Activated CD8-positive, alpha-beta memory T cell treated with anti-CD3 and anti-CD28 coated beads, Interleukin-2, amount 50 U/mL, for 24 hours (primary cell): ENCODE measurements around the gene DCXR.

ENCODE experiments used
- DNase-seq: peaks from one replicate; pipeline ENCODE4 v3.0.0-alpha.2; 2020; ENCODE audit errors: extremely low read depth

Gene DCXR

DNA sequence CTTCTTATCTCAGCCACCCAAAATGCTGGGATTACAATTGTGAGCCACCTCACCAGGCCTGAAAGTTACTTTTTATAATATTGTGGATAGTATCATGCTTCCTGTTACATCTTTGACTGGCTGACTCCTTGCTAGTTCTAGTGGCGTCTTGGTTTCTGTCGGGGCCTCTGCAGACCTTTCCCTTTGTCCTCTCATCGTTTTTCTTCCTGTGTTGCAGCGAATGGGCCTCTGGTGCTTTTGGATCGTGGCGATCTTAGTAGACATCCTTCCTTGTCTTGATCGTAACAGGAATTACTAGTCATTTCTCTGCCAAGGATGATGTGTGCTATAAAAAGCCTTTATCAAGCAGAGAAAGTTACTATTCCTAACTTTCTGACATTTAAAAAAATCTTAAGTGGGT is 39.3 kb downstream of the DCXR start:
- no peak for DNase-seq

GRCh38 chr17:81996757-81997441 is 40.6 kb downstream of the DCXR start:
- DNase-seq = no peak

DNA sequence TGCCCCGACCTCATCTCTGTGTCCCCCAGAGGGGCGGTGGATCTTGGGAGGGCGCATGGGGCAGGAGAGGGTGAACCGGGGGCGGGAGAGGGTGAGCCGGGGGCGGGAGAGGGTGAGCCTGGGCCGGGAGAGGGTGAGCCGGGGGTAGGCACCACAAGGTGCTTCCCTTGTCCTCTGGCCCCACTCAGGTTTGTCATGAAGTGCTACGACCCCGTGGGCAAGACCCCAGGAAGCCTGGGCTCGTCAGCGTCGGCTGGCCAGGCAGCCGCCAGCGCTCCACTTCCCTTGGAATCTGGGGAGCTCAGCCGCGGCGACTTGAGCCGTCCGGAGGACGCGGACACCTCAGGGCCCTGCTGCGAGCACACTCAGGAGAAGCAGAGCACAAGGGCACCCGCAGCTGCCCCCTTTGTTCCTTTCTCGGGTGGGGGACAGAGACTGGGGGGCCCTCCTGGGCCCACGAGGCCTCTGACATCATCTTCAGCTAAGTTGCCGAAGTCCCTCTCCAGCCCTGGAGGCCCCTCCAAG is 41.2 kb downstream of the DCXR start:
- no peak for DNase-seq

DNA sequence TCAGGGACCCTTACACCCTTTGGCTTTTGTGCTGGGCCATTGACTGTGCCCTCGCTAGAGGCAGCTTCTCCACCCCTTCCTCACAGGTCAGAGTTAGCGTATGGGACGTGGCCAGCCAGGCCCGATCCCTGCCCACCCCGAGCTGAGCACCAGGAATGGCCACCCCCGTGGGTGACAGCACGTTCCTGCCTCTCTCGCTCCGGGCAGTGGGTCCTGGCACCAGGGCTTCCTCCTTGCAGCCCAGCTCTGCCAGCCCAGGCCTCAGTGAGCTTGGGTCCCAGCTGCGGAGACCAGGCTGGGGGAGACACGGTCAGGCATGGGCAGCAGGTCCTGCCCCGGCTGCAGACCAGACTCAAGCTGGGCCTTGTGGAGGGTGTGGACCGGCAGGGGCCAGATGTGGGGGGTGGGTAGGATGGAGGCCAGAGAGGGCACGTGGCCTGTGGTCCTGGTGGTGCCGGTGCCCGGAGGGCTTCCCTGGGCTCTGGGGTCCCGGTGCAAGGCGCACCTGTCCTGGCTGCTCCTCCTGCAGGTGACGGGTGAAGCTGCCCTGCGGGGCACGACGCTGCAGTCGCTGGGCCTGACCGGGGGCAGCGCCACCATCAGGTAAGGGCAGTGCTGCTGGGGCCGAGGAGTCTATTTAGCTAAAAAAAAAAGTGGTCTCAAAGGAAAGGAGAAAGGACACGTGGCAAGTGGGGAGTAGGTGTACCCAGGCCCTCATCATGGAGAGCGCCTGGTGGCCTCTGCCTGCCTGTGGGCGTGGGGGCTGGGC is 41.9 kb downstream of the DCXR start:
- no peak for DNase-seq

GRCh38 chr17:81994593-81995462 is 42.7 kb downstream of the DCXR start:
- no peak for DNase-seq

- no peak for DNase-seq
Observed at GRCh38 chr17:81993729-81994592, 43.5 kb downstream of the DCXR start.

DNA sequence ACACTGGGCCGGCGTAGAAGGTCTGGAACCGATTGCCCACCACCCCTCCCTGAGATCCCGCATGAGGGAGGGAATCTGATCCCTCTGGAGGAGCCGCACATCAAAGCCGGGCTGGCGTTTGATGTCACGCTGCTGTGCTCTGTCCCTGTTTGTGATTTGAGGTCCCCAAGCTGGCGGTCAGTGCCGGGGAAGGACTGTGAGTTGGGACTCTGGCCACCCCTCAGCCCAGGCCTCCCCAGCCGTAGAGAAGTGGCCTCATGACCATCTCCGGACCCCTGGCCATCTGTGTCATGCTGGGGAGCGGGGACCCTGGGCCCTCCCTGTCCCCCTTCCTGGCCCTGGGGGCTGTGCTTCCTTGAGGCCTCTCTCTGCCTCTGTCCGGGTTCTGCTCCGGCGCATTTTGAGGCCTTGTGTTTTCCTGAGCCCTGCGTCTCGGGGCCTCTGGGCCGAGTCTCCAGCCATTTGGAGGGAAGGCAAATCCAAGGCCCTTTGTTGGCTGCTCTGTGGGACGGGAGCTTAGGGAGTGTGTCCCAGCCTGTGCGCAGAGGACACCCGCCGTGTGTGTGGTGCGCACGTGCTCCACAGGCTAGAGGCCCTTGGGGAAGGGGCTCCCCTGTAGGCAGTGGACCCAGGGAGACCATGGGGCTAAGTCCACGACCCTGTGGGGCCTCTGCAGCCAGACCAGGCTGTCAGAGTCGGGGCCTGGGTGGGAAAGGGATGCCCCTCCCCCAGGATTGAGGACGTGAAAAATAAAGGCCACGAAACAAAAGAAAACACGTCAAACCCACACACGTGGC is 45.0 kb downstream of the DCXR start:
- no peak for DNase-seq

- no peak for DNase-seq
Observed at GRCh38 chr17:81991684-81992305, 45.7 kb downstream of the DCXR start.

DNA sequence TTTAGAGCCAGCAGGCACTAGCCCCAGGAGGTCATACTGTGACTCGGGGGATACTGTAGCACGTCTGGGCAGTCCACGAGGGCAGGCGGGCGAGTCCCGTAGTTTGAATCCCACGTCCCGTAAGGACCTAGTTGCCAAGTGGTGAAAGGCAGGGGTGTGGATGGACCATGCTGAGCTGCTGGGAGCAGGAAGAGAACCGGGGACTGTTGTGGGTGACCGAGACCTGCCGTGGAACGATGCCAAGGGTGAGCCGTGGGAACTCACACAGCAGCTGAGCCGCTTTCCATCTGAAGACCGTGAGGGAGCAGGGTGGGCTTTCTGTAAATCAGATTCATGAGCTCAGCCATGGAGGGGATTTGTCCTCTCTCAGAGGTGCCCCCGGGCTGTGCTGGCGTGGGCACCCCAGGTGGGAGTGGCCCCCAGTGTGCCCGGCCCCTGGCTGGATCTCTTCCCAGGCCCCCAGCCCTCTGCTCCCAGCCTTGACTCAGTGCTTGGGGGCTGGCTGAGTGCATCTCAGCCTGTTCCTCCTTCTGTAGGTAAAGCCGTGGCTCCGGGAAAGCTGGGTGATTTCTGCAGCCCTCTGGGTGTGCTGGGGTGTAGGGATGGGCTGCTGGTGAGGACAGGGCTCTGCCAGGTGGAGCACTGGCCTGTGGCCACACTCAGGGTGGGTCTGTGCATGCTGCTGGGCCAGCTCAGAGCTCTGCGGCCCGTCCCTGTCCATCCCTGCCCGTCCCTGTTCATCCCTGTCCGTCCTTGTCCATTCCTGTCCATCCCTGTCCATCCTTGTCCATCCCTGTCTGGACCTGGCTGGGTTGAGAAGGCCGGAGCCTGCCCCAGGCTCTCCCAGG is 46.4 kb downstream of the DCXR start:
- no peak for DNase-seq

DNA sequence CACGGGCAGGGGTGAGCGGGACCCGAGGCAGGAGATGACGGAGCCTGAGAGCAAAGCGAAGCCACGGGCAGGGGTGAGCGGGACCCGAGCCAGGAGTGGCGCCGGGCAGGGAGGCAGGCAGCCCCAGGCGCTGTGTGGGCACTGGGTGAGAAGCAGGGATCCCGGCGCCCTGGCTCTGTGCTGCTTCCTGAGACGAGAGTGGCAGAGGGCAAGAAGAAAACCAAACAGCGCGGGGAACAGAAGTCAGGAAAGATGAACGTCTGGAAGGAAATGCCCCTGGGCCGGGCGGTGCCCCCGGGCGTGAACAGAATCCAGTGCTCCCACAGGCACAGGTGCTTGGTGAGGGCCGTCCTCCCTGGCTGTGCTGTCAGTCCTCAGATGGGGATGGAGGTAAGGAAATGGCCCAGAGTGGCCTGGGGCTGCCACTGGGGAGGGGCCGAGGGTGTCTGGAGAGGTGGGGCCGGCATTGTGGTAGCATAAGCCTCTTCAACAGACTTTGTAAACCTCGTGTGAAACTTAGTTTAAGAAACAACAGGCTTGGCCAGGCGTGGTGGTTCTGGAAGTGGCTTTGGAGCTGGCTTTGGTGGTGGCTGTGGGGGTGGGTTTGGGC is 50.2 kb downstream of the DCXR start:
- DNase-seq = no peak

DNA sequence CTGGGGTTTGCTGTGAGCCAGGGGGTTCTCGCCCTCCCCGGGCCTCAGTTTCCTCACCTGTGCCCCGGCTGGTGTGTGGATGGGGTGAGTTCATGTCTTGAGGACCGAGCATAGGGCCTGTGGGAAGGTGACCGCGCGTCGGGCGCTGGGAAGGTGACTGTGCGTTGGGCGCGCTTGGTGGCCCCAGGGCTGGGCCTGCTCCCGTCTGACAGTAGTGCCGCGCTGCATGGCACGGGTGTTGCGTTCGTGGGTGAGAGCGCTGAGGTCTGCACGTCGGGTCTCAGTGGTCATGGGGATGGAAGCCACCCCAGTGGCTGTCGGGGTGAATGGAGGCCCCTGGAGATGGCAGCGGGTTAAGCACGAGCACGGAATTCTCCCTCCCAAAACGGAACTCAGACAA is 50.9 kb downstream of the DCXR start:
- DNase-seq = no peak
